GM13977 (cell line): ENCODE results near the gene OSTF1.

ENCODE experiments used
- DNase-seq: peaks from one replicate; pipeline ENCODE4 v3.0.0; 2012; ENCODE audit warnings: low spot score
- in situ Hi-C: fragments of 300-500 bp; cut with MboI; formaldehyde crosslinking; loops from one replicate; pipeline ENCODE4 v1.12.0; 2022; ENCODE audit warnings: low sequenced_read_pairs, low pct_unique_long_range_greater_than_20kb, mixed read lengths, inconsistent platforms; ENCODE audit not compliant: unreplicated experiment
- TF ChIP-seq, protein P1 (sequence below): IDR thresholded peaks from 2 replicates; pipeline ENCODE4 v1.5.1; 2012; ENCODE audit warnings: mild to moderate bottlenecking, control low read depth; ENCODE audit not compliant: insufficient read depth; ENCODE audit errors: extremely low read depth, missing control alignments

OSTF1 gene

DNA sequence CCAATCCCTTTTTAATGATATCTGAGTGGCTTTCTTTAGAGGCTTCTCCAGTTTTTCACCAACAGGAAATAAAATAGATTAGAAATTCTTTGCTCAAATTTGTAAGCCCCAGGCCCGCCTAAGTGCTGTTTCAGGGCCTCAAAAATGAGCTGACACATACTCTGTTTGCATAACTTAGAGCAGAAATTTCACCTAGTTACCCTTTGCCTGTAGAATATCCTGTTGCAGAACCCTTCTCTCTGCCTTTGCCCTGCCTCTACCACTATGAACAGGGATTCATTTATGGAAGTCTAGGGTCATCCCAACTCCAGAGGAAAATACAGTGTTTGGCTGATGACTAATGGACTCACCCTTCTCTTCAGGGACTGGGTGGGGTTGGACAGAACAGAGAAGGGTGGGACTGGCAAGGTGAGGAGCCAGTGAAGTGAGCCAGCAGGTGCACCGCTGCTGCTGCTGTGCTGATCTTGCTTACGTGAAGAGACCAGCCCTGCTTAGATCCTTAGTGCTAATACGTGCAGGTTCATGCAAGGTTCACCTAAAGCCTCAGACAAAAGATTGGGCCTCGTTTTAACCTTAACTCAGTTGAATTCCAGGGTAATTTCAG is 22.8 kb downstream of the OSTF1 start:
- TF ChIP-seq, protein P1, sequence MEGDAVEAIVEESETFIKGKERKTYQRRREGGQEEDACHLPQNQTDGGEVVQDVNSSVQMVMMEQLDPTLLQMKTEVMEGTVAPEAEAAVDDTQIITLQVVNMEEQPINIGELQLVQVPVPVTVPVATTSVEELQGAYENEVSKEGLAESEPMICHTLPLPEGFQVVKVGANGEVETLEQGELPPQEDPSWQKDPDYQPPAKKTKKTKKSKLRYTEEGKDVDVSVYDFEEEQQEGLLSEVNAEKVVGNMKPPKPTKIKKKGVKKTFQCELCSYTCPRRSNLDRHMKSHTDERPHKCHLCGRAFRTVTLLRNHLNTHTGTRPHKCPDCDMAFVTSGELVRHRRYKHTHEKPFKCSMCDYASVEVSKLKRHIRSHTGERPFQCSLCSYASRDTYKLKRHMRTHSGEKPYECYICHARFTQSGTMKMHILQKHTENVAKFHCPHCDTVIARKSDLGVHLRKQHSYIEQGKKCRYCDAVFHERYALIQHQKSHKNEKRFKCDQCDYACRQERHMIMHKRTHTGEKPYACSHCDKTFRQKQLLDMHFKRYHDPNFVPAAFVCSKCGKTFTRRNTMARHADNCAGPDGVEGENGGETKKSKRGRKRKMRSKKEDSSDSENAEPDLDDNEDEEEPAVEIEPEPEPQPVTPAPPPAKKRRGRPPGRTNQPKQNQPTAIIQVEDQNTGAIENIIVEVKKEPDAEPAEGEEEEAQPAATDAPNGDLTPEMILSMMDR: no peak
- in situ Hi-C loops: no loop called here
- no peak for DNase-seq

DNA sequence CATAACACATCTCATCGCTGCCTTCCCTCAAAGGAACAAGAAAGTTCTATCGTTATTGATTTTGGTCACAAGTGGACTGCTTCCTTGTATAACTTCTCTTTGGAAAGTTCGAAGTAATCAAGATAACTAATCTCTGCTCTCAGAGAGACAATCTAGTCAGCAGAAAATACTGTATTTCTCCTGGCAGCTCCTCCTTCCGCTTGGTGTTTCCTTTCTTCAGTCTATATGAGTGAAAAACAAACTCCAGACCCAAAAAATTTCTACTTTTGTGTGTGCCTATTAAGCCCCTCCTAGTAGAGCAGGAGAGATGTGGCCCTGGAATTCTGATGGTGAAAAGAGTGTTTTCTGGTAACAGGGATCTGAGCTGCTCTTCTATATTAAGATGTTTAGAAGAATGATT is 24.5 kb downstream of the OSTF1 start:
- no peak for DNase-seq
- TF ChIP-seq, protein P1: no peak
- in situ Hi-C loops: no loop called here

DNA sequence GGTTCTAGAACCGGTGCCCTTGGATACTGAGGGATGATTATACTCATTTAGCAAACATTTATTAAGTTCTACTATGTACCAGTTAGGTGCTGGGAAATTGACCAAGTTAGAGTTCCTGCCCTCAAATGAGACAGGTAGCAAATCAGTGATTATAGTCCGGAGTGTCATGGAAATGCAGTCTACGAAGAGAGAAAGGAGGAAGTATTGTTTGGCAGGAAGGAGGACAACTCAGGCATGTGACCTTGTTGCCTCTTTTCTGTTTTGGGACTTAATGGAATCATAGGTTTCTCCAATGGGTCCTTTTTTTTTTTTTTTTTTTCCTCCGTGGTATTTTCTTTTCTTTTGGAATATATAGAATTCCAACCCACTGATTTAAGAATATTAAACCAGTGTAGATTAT is 28.0 kb downstream of the OSTF1 start:
- no peak for DNase-seq
- in situ Hi-C loops: no loop called here
- TF ChIP-seq, protein P1: no peak

DNA sequence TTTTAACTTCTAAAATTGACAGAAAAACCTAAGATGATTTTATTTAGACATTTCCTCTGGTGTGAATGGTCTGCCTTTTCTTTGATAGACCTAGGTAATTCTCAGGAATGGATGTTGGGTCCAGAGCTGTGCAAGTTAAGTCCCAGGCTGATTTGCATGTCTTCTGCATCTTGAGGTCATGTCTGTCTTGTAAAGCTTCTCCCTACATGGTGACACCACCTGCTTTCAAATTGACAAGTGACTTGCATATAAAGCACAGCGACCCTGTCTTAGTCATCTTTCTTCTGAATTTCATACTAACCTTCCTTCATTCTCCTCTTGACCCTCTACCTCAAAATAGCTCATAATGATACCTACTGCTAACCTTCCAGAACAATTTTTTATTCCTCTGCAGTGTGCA is 29.2 kb downstream of the OSTF1 start:
- no peak for DNase-seq
- TF ChIP-seq, protein P1: no peak
- in situ Hi-C loops: no loop called here

DNA sequence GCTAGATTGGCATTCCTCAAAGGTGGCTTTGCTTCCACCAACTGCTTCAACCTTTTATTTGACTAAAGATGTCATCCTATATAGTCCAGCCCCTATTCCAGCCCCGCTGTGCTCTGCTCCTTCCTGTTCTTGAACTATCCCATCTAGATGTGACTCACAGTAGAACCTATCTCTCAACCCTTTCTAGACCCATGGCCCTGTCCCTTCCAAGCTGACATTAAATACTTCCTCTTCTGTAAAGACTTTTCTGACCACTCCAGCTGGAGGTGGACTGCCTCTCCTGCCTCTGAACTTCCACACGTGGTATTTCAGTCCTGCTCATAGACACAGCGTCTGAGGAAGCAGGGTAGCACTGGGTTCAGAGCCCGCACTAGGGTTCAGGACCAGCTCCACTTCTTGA is 32.4 kb downstream of the OSTF1 start:
- in situ Hi-C loops: no loop called here
- TF ChIP-seq, protein P1: no peak
- no peak for DNase-seq

DNA sequence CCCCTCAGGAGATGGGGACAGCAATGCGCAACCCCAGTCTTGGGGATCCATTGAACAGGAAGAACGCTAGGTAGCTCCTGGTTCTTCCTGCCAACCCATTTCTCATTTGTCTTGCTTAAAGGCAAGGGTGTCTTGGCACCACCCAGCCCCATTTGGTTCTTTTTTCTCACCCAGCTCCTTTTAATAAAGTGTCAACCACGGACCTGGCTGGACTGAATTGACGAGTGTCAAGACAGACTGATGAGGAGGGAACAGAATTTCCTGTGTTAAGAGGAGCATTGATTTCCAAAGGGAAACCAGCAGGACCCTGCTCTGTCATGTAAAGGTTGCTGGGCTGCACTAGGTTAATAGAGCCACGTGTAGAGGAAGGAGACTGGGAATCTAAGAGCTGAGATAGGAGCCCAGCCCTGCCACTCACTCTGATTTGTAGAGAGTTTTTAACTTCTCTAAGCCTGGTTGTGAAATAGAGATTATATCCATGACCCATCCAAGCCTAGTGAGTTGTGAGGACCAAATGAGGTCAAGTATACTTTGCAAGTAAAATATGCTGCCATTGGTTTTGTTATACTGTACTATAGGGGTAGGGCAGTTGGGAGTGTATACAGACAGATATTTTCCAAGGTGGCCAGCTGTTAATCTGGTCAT is 33.7 kb downstream of the OSTF1 start:
- no peak for DNase-seq
- TF ChIP-seq, protein P1: no peak
- in situ Hi-C loops: no loop called here
